A549 (cell line): ENCODE data around the gene TRABD.

Experiments
- BCL3 ChIP-seq: fragments of >200 bp; sonication (Bioruptor Twin); formaldehyde crosslinking; IDR thresholded peaks from 3 replicates; pipeline ENCODE4 v1.6.1; 2016
- BHLHE40 ChIP-seq: IDR thresholded peaks from 2 replicates; pipeline ENCODE4 v1.6.1; 2012; ENCODE audit warnings: low read depth, low read length, inconsistent platforms
- CEBPB ChIP-seq, 2 experiments: fragments of >200 bp in 1 of 2; sonication (Bioruptor Twin) in 1 of 2; formaldehyde crosslinking in 1 of 2; IDR thresholded peaks; 2 replicates each; pipeline ENCODE4 v1.6.1; 2012 to 2016
- CHD2 ChIP-seq: fragments of 150-350 bp; IDR thresholded peaks from 2 replicates; pipeline ENCODE4 v1.6.1; 2014; ENCODE audit warnings: low read length; ENCODE audit not compliant: partially characterized antibody
- CTCF ChIP-seq: fragments of >200 bp; sonication (Bioruptor Twin); formaldehyde crosslinking; IDR thresholded peaks from 3 replicates; pipeline ENCODE4 v1.5.1; 2016
- EP300 ChIP-seq, 2 experiments: fragments of >200 bp; sonication (Bioruptor Twin); formaldehyde crosslinking; IDR thresholded peaks; 2 replicates in 1 of 2; 3 replicates in 1 of 2; pipeline ENCODE4 v1.6.1; 2016 to 2017
- JUN ChIP-seq, 2 experiments: fragments of >200 bp; sonication (Bioruptor Twin); formaldehyde crosslinking; IDR thresholded peaks; 2 replicates in 1 of 2; 3 replicates in 1 of 2; pipeline ENCODE4 v1.6.1; 2016 to 2017
- MAX ChIP-seq: IDR thresholded peaks from 2 replicates; pipeline ENCODE4 v1.6.1; 2012
- PBX3 ChIP-seq: IDR thresholded peaks from 2 replicates; pipeline ENCODE4 v1.6.1; 2012
- POLR2A ChIP-seq: IDR thresholded peaks from 2 replicates; pipeline ENCODE4 v1.6.1; 2012; ENCODE audit warnings: mild to moderate bottlenecking, low read length
- POLR2AphosphoS2 ChIP-seq: conservative IDR thresholded peaks from 2 replicates; pipeline ENCODE4 v1.6.1; 2012; ENCODE audit warnings: low read length, improper control_type of control experiment, inconsistent platforms
- RCOR1 ChIP-seq: fragments of 150-350 bp; IDR thresholded peaks from 2 replicates; pipeline ENCODE4 v1.6.1; 2014; ENCODE audit warnings: antibody characterized with exemption, low read length, low read depth
- RFX5 ChIP-seq: fragments of 450-650 bp; IDR thresholded peaks from 2 replicates; pipeline ENCODE4 v1.7.1; 2014; ENCODE audit warnings: antibody characterized with exemption, mild to moderate bottlenecking, moderate library complexity

GRCh38 chr22:50205781-50206569 is 20.3 kb downstream of the TRABD start:
- TF ChIP-seq CEBPB (IDR thresholded peaks at IDR 0.05) (no peak), POLR2A (no peak), CTCF (no peak), POLR2AphosphoS2 (no peak), BCL3 (no peak), PBX3 (no peak), CHD2 (no peak), RCOR1 (no peak), MAX (no peak), BHLHE40 (no peak), JUN (IDR thresholded peaks at IDR 0.05) (no peak), EP300 (IDR thresholded peaks at IDR 0.05) (no peak), RFX5 (no peak)
